ENCODE results near the gene MBOAT1. TPM values are rescaled to one million over a fixed set of nuclear protein-coding genes. Genes with fewer than 3 reads are reported as not detected.

The MBOAT1 gene
- polyA plus RNA-seq, 2 of the 4 experiments (the other 2 are of a cell fraction) = 1.9 to 5.5 TPM

GRCh38 chr6:20255428-20255827, 43.2 kb upstream of the MBOAT1 start:
- Histone ChIP-seq H3K27ac (no peak overlapping the region), H3K4me3 (no peak overlapping the region), H3K9me3 (no peaks in the 10 kb centered on the region), H3K4me2 (no peak overlapping the region), H3K4me1 (no peaks in the 10 kb centered on the region)
- CTCF ChIA-PET = no interaction called here
- TF ChIP-seq ZNF302 (CRISPR knock-in tag; IDR thresholded peaks at IDR 0.05) (no peak), EHF (CRISPR knock-in tag; IDR thresholded peaks at IDR 0.05) (no peak), ELK1 (IDR thresholded peaks at IDR 0.05; ENCODE audit: low read depth, low read length) (no peak), ZC3H11A (IDR thresholded peaks at IDR 0.05) (no peak), MYC (IDR thresholded peaks at IDR 0.05; ENCODE audit: borderline replicate concordance, low read length) (no peak), RFX5 (IDR thresholded peaks at IDR 0.05) (no peak), RARB (CRISPR knock-in tag; IDR thresholded peaks at IDR 0.05) (no peak), SMC3 (IDR thresholded peaks at IDR 0.05) (no peak)
- TF ChIP-seq, protein P1, sequence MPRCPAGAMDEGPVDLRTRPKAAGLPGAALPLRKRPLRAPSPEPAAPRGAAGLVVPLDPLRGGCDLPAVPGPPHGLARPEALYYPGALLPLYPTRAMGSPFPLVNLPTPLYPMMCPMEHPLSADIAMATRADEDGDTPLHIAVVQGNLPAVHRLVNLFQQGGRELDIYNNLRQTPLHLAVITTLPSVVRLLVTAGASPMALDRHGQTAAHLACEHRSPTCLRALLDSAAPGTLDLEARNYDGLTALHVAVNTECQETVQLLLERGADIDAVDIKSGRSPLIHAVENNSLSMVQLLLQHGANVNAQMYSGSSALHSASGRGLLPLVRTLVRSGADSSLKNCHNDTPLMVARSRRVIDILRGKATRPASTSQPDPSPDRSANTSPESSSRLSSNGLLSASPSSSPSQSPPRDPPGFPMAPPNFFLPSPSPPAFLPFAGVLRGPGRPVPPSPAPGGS (IDR thresholded peaks at IDR 0.05) = no peak
- TF ChIP-seq, protein P2, sequence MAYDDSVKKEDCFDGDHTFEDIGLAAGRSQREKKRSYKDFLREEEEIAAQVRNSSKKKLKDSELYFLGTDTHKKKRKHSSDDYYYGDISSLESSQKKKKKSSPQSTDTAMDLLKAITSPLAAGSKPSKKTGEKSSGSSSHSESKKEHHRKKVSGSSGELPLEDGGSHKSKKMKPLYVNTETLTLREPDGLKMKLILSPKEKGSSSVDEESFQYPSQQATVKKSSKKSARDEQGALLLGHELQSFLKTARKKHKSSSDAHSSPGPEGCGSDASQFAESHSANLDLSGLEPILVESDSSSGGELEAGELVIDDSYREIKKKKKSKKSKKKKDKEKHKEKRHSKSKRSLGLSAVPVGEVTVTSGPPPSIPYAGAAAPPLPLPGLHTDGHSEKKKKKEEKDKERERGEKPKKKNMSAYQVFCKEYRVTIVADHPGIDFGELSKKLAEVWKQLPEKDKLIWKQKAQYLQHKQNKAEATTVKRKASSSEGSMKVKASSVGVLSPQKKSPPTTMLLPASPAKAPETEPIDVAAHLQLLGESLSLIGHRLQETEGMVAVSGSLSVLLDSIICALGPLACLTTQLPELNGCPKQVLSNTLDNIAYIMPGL (CRISPR knock-in tag; IDR thresholded peaks at IDR 0.05; ENCODE audit: borderline replicate concordance) = no peak
- ATAC-seq (no peak), DNase-seq (ENCODE audit: low read depth in 1 of 2, low spot score in 1 of 2) (no peak), FAIRE-seq (no peak)
- POLR2A ChIA-PET = no interaction called here

GRCh38 chr6:20254295-20254694, 42.0 kb upstream of the MBOAT1 start:
- ChIA-PET POLR2A (no interaction called here), CTCF (no interaction called here)
- FAIRE-seq = no peak
- Histone ChIP-seq H3K4me3 (no peak overlapping the region), H3K4me2 (no peak overlapping the region), H3K27ac (no peak overlapping the region), H3K9me3 (no peaks in the 10 kb centered on the region), H3K4me1 (no peaks in the 10 kb centered on the region)
- DNase-seq (ENCODE audit: low read depth in 1 of 2, low spot score in 1 of 2) = no peak
- TF ChIP-seq CHD4 (IDR thresholded peaks at IDR 0.05; ENCODE audit: borderline replicate concordance) = no peak
- no peak for TF ChIP-seq TP53 (CRISPR knock-in tag; IDR thresholded peaks at IDR 0.05)
- TF ChIP-seq NR3C1 (IDR thresholded peaks at IDR 0.05) = no peak
- TF ChIP-seq FOXS1 (CRISPR knock-in tag; IDR thresholded peaks at IDR 0.05) = no peak
- no peak for ATAC-seq

DNA sequence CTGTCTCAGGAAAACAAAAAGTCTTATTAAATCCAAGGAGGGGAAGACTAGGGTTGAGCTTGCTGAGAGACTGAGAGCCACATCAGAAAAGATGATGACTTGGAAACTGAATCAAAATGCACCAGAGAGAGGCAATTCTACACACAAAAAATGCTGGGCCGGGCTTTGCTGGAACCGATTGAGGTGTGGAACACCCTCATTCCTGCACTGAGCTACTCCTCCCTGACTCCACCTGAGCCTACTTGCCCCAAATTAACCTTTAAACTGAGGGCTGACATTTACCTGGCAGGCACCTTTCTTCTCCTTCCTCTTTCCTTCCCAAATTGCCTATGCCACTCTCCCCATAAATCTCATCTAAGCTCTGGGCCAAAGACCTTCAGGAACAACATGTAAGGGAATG, 40.8 kb upstream of the MBOAT1 start:
- TF ChIP-seq RARB (CRISPR knock-in tag; IDR thresholded peaks at IDR 0.05) = no peak
- no peak for TF ChIP-seq TFCP2L1 (CRISPR knock-in tag; IDR thresholded peaks at IDR 0.05)
- no peak for TF ChIP-seq CHD2 (IDR thresholded peaks at IDR 0.05; ENCODE audit: low read length, partially characterized antibody)
- TF ChIP-seq RNF2 (IDR thresholded peaks at IDR 0.05; ENCODE audit: borderline replicate concordance, low read depth) = no peak
- TF ChIP-seq RFX5 (IDR thresholded peaks at IDR 0.05) = no peak
- no peak for TF ChIP-seq ZNF302 (CRISPR knock-in tag; IDR thresholded peaks at IDR 0.05)
- no peak for TF ChIP-seq EHF (CRISPR knock-in tag; IDR thresholded peaks at IDR 0.05)
- TF ChIP-seq FOSB (CRISPR knock-in tag; IDR thresholded peaks at IDR 0.05) = no peak
- TF ChIP-seq RCOR1 (IDR thresholded peaks at IDR 0.05; ENCODE audit: low read depth, low read length) = no peak
- no peak for TF ChIP-seq CEBPB (IDR thresholded peaks at IDR 0.05)
- DNase-seq (ENCODE audit: low read depth in 1 of 2, low spot score in 1 of 2) (no peak), FAIRE-seq (no peak), ATAC-seq (no peak)
- 47% methylated on average over 2 of the region's 2 CpGs for WGBS (ENCODE audit: missing lambda C conversion rate)
- no peak overlapping the region for H3K4me3 ChIP-seq
- no peak overlapping the region for H3K27ac ChIP-seq
- no peaks in the 10 kb centered on the region for H3K4me1 ChIP-seq
- no peak overlapping the region for H3K4me2 ChIP-seq
- POLR2A ChIA-PET = no interaction called here
- no peaks in the 10 kb centered on the region for H3K9me3 ChIP-seq
- CTCF ChIA-PET = no interaction called here

All from A549 (cell line).